Glutamatergic neuron (in vitro differentiated cells): ENCODE data around the gene MAN1A1. TPM values are rescaled to one million over a fixed set of nuclear protein-coding genes. Genes with fewer than 3 reads are reported as not detected.
A peak's percentile ranks its signal among the peaks of the same experiment; 100 is the strongest.

Experiments
- DNase-seq: peaks from one replicate; pipeline ENCODE4 v3.0.0; 2022
- H3K27ac Mint-ChIP-seq: one replicate; pipeline ENCODE4 v1.8.0; 2020; ENCODE audit warnings: mild to moderate bottlenecking, mixed read lengths, inconsistent platforms; ENCODE audit not compliant: unreplicated experiment
- H3K27me3 Mint-ChIP-seq: one replicate; pipeline ENCODE4 v1.8.0; 2020; ENCODE audit warnings: mild to moderate bottlenecking, moderate library complexity, mixed read lengths, inconsistent platforms; ENCODE audit not compliant: unreplicated experiment
- H3K36me3 Mint-ChIP-seq: one replicate; pipeline ENCODE4 v1.8.0; 2020; ENCODE audit warnings: mild to moderate bottlenecking, mixed read lengths, inconsistent platforms; ENCODE audit not compliant: unreplicated experiment
- H3K4me1 Mint-ChIP-seq: one replicate; pipeline ENCODE4 v1.8.0; 2020; ENCODE audit warnings: mild to moderate bottlenecking, low read depth, mixed read lengths, inconsistent platforms; ENCODE audit not compliant: unreplicated experiment
- H3K4me3 Mint-ChIP-seq: one replicate; pipeline ENCODE4 v1.8.0; 2020; ENCODE audit warnings: mild to moderate bottlenecking, mixed read lengths, inconsistent platforms; ENCODE audit not compliant: unreplicated experiment
- H3K9me3 Mint-ChIP-seq: one replicate; pipeline ENCODE4 v1.8.0; 2020; ENCODE audit warnings: mild to moderate bottlenecking, moderate library complexity, mixed read lengths, inconsistent platforms; ENCODE audit not compliant: unreplicated experiment
- CTCF ChIP-seq: fragments of 200-600 bp; sonication (generic); IDR thresholded peaks from one replicate; pipeline ENCODE4 v1.5.0; 2021; ENCODE audit not compliant: partially characterized antibody, unreplicated experiment
- total RNA-seq: library from RNA; stranded (reverse); fragmentation: NEBNext Ultra II Directional; extraction: Animal tissue kit (Norgen Biotek cat#: 25700); gene quantifications from one replicate; pipeline ENCODE4 v1.2.1, GENCODE V29; 2021; ENCODE audit not compliant: unreplicated experiment

MAN1A1 gene
- total RNA-seq, 1 donor from 2014 or later = 10.5 TPM

- Mint-ChIP-seq H3K4me1 (peaks cover 23% of the 10 kb centered on the region), H3K36me3 (no peaks in the 10 kb centered on the region), H3K4me3 (no peak overlapping the region), H3K9me3 (no peaks in the 10 kb centered on the region), H3K27ac (no peak overlapping the region), H3K27me3 (no peaks in the 10 kb centered on the region)
- no peak for DNase-seq
- TF ChIP-seq CTCF = no peak
These were observed 23.8 kb downstream of the MAN1A1 start for GRCh38 chr6:119325559-119326265.

- H3K4me3 Mint-ChIP-seq = no peak overlapping the region
- no peaks in the 10 kb centered on the region for H3K9me3 Mint-ChIP-seq
- no peaks in the 10 kb centered on the region for H3K27me3 Mint-ChIP-seq
- TF ChIP-seq CTCF = no peak
- no peak for DNase-seq
- H3K36me3 Mint-ChIP-seq = no peaks in the 10 kb centered on the region
- H3K4me1 Mint-ChIP-seq = peaks cover 18% of the 10 kb centered on the region
- no peak overlapping the region for H3K27ac Mint-ChIP-seq
These were observed 24.8 kb downstream of the MAN1A1 start for GRCh38 chr6:119324718-119325117.

- H3K27me3 Mint-ChIP-seq = no peaks in the 10 kb centered on the region
- no peak overlapping the region for H3K27ac Mint-ChIP-seq
- DNase-seq = no peak
- no peak overlapping the region for H3K4me3 Mint-ChIP-seq
- peaks cover 11% of the 10 kb centered on the region for H3K4me1 Mint-ChIP-seq
- H3K9me3 Mint-ChIP-seq = no peaks in the 10 kb centered on the region
- no peak for TF ChIP-seq CTCF
- no peaks in the 10 kb centered on the region for H3K36me3 Mint-ChIP-seq
These were observed 25.6 kb downstream of the MAN1A1 start for GRCh38 chr6:119323931-119324330.

- Mint-ChIP-seq H3K9me3 (no peaks in the 10 kb centered on the region), H3K4me3 (peak overlapping the region; percentile 22), H3K36me3 (no peaks in the 10 kb centered on the region), H3K4me1 (peaks cover 6% of the 10 kb centered on the region), H3K27me3 (no peaks in the 10 kb centered on the region), H3K27ac (no peak overlapping the region)
- TF ChIP-seq CTCF = no peak
- DNase-seq = no peak
These were observed 26.1 kb downstream of the MAN1A1 start for GRCh38 chr6:119323478-119323877.

GRCh38 chr6:119322715-119323350 lies 26.7 kb downstream of the MAN1A1 start:
- no peak for TF ChIP-seq CTCF
- Mint-ChIP-seq H3K9me3 (no peaks in the 10 kb centered on the region), H3K27ac (no peak overlapping the region), H3K36me3 (no peaks in the 10 kb centered on the region), H3K27me3 (no peaks in the 10 kb centered on the region), H3K4me3 (no peak overlapping the region), H3K4me1 (no peaks in the 10 kb centered on the region)
- DNase-seq = no peak
